Measurements from ENCODE around the gene ZNF384.

- TF ChIP-seq CTCF (optimal IDR thresholded peaks at IDR 0.05 in 1 of 3, IDR thresholded peaks at IDR 0.05 in 1 of 3, conservative IDR thresholded peaks at IDR 0.05 in 1 of 3; ENCODE audit: extremely low read depth in 1 of 3, insufficient read depth in 2 of 3, low read length in 3 of 3) (no peak), EZH2 (IDR thresholded peaks at IDR 0.05; ENCODE audit: low read length) (no peak)
Observed at GRCh38 chr12:6729186-6729585, 40.0 kb upstream of the ZNF384 start.
